HepG2 (cell line): ENCODE results near the gene MPST. TPM values are rescaled to one million over a fixed set of nuclear protein-coding genes. Genes with fewer than 3 reads are reported as not detected.

ENCODE experiments used
- ATAC-seq: fragments of 200-7000 bp; cut with Tn5 transposase; 3 replicates; pipeline ENCODE4 v1.9.1; 2020; ENCODE audit warnings: mild to moderate bottlenecking, moderate library complexity
- Bru-seq: library from RNA; stranded (reverse); fragments of 400-500 nt; gene quantifications from one replicate; lab custom pipeline; 2021; lab: Mats Ljungman, UMichigan
- BruChase-seq, 2 experiments: library from RNA; stranded (reverse); fragments of 400-500 nt; gene quantifications; one replicate each; lab custom pipeline; 2021; lab: Mats Ljungman, UMichigan
- BruUV-seq: library from RNA; stranded (reverse); fragments of 400-500 nt; replicated peaks from 2 replicates; lab custom pipeline; 2021; lab: Mats Ljungman, UMichigan
- CTCF ChIA-PET: fragments of 300-600 bp; formaldehyde crosslinking; extraction: SDS; loops from one replicate; lab custom pipeline; 2021; ENCODE audit warnings: low total read pairs, inconsistent platforms, low intra/inter-chr PET ratio; lab: Yijun Ruan, JAX
- POLR2A ChIA-PET: fragments of 350-600 bp; sonication (Branson Sonifier 250); formaldehyde crosslinking; loops from one replicate; lab custom pipeline; 2020; ENCODE audit warnings: antibody characterized with exemption, inconsistent platforms; lab: Yijun Ruan, JAX
- DNase-seq: peaks from one replicate; pipeline ENCODE4 v3.0.0-alpha.2; 2015; ENCODE audit warnings: low spot score
- FAIRE-seq: peaks from 3 replicates; lab custom pipeline; 2011; peaks lifted over from hg19 to GRCh38; lab: Jason Lieb, UNC
- H2AFZ ChIP-seq: one replicate; pipeline ENCODE4 v1.6.1; 2011; ENCODE audit warnings: low read length, inconsistent platforms
- H3K27ac ChIP-seq: fragments of 300-600 bp; 3 replicates; pipeline ENCODE4 v1.8.0; 2011; ENCODE audit warnings: mixed run types, mild to moderate bottlenecking, mixed read lengths, low read length, inconsistent platforms; ENCODE audit not compliant: insufficient read depth; ENCODE audit errors: extremely low read length
- H3K27me3 ChIP-seq, 2 experiments: fragments of 200-600 bp in 1 of 2; 2 replicates in 1 of 2; 3 replicates in 1 of 2; pipeline versions ENCODE4 v1.6.0 to v1.8.0; 2011; ENCODE audit warnings: low read length in 2 of 2, mild to moderate bottlenecking in 2 of 2, moderate library complexity in 2 of 2, inconsistent platforms in 1 of 2; ENCODE audit not compliant: insufficient read depth in 2 of 2, control insufficient read depth in 1 of 2
- H3K36me3 ChIP-seq, 2 experiments: fragments of 200-600 bp in 1 of 2; replicated peaks in 1 of 2; 2 replicates in 1 of 2; 3 replicates in 1 of 2; pipeline versions ENCODE4 v1.5.1 to v1.8.0; 2011; ENCODE audit warnings: low read length in 2 of 2, inconsistent platforms in 1 of 2; ENCODE audit not compliant: insufficient read depth in 2 of 2, control insufficient read depth in 1 of 2
- H3K4me1 ChIP-seq: 2 replicates; pipeline ENCODE4 v1.5.1; 2012; ENCODE audit warnings: low read length, inconsistent platforms; ENCODE audit not compliant: insufficient read depth
- H3K4me2 ChIP-seq: 2 replicates; pipeline ENCODE4 v1.6.0; 2011; ENCODE audit warnings: low read depth, low read length, inconsistent platforms
- H3K4me3 ChIP-seq, 3 experiments: fragments of 200-600 bp in 1 of 3; sonication (generic), shearing (Covaris generic) in 1 of 3; replicated peaks in 1 of 3; 2 replicates each; pipeline ENCODE4 v1.5.1; 2011 to 2016; ENCODE audit warnings: low read length in 3 of 3, inconsistent platforms in 2 of 3, low read depth in 2 of 3, mild to moderate bottlenecking in 2 of 3, control low read depth in 1 of 3, mixed read lengths in 1 of 3; ENCODE audit not compliant: insufficient read depth in 1 of 3
- H3K79me2 ChIP-seq: one replicate; pipeline ENCODE4 v1.6.1; 2011; ENCODE audit warnings: low read length, inconsistent platforms; ENCODE audit not compliant: insufficient read depth
- H3K9ac ChIP-seq: 2 replicates; pipeline ENCODE4 v1.6.0; 2011; ENCODE audit warnings: mild to moderate bottlenecking, low read depth, low read length, inconsistent platforms; ENCODE audit not compliant: insufficient read depth
- H3K9me3 ChIP-seq: 2 replicates; pipeline ENCODE4 v1.5.1; 2012; ENCODE audit warnings: mild to moderate bottlenecking, low read length
- H4K20me1 ChIP-seq: 2 replicates; pipeline ENCODE4 v1.6.0; 2011; ENCODE audit warnings: inconsistent platforms, mild to moderate bottlenecking, low read length, moderate library complexity; ENCODE audit not compliant: insufficient read depth
- PHF20 ChIP-seq: sonication (generic); formaldehyde crosslinking; IDR thresholded peaks from 2 replicates; pipeline ENCODE4 v1.5.0; 2020; ENCODE audit warnings: mild to moderate bottlenecking, missing genetic modification reagents
- TBX2 ChIP-seq: sonication (generic); formaldehyde crosslinking; IDR thresholded peaks from 2 replicates; pipeline ENCODE4 v1.5.0; 2020; ENCODE audit warnings: missing genetic modification reagents, mild to moderate bottlenecking, borderline replicate concordance
- WGBS: methylation state at CpG from one replicate; pipeline ENCODE4 v1.1.6; 2017; ENCODE audit warnings: low lambda C conversion rate; 5-methylcytosine and 5-hydroxymethylcytosine counted together
- in situ Hi-C: cut with HindIII; loops from 2 replicates; pipeline ENCODE4 v1.10.0; 2017; ENCODE audit warnings: low pct_unique_long_range_greater_than_20kb; ENCODE audit not compliant: extremely low pct_ligation_motif_present
- intact Hi-C: fragments of 100-400 bp; cut with micrococcal nuclease; formaldehyde crosslinking; loops from one replicate; pipeline ENCODE4 v1.10.0; 2022; ENCODE audit not compliant: unreplicated experiment
- long read RNA-seq, 2 experiments: library from RNA in 1 of 2; library from polyadenylated mRNA in 1 of 2; stranded (forward) in 1 of 2; unstranded in 1 of 2; transcript quantifications; one replicate each; pipeline ENCODE4 v2.0.0, GENCODE V29; 2019 to 2022
- polyA minus RNA-seq, 3 experiments: library from RNA; depleted of rRNA, polyadenylated mRNA; stranded (reverse); fragments of >200 nt; gene quantifications; 2 replicates each; pipeline ENCODE4 v1.2.3, GENCODE V29; 2011; ENCODE audit warnings: low replicate concordance in 1 of 3
- polyA plus RNA-seq, 8 experiments: library from polyadenylated mRNA; depleted of rRNA in 3 of 8; stranded (reverse) in 7 of 8; unstranded in 1 of 8; fragments of >200 nt; fragmentation: Illumina TruSeq in 4 of 8; extraction: Trizol in 4 of 8; gene quantifications; 2 replicates each; pipeline versions ENCODE4 v1.2.1 to v1.2.3, GENCODE V29; 2011 to 2016; ENCODE audit warnings: low read depth in 4 of 8, missing spikeins in 1 of 8, mixed read lengths in 1 of 8; ENCODE audit not compliant: insufficient read depth in 1 of 8
- total RNA-seq, 5 experiments: library from RNA; depleted of rRNA; stranded (reverse); fragments of >200 nt; fragmentation: Illumina TruSeq; extraction: Trizol; gene quantifications; 2 replicates each; pipeline ENCODE4 v1.2.3, GENCODE V29; 2016; ENCODE audit warnings: low read depth in 1 of 5
- TF ChIP-seq, protein P1 (sequence below): IDR thresholded peaks from 2 replicates; pipeline ENCODE4 v1.6.1; 2016; ENCODE audit warnings: control low read depth
- TF ChIP-seq, protein P2 (sequence below): sonication (generic); formaldehyde crosslinking; IDR thresholded peaks from 2 replicates; pipeline ENCODE4 v1.5.1; 2020; ENCODE audit warnings: missing genetic modification reagents, mild to moderate bottlenecking, borderline replicate concordance
- TF ChIP-seq, protein P3 (sequence below): sonication (generic); formaldehyde crosslinking; conservative IDR thresholded peaks from 2 replicates; pipeline ENCODE4 v1.8.0; 2022; ENCODE audit warnings: mild to moderate bottlenecking, moderate library complexity, missing genetic modification reagents

Gene MPST
- total RNA-seq (2016; rRNA removed; fragmentation: Illumina TruSeq; extraction: Trizol) (94.8 and 133 TPM in 2 replicates), polyA plus RNA-seq (2011; rRNA removed) (141 and 191 TPM in 2 replicates), polyA minus RNA-seq (2011; rRNA and poly(A)+ RNA removed; ENCODE audit: low replicate concordance) (17.7 and 144 TPM in 2 replicates), Bru-seq, nascent RNA (percentile 91 among the genes with signal in this experiment), BruChase-seq, experiment 1, labeled RNA remaining after a 6-hour chase (percentile 92 among the genes with signal in this experiment), BruChase-seq, experiment 2, labeled RNA remaining after a 2-hour chase (percentile 91 among the genes with signal in this experiment)
- 214 and 241 TPM in 2 replicates for total RNA-seq (2016; cell fraction: cytosol; rRNA removed; fragmentation: Illumina TruSeq; extraction: Trizol; ENCODE audit: low read depth)
- 83.9 and 129 TPM in 2 replicates for total RNA-seq (2016; cell fraction: insoluble cytoplasmic fraction; rRNA removed; fragmentation: Illumina TruSeq; extraction: Trizol)
- 236 and 281 TPM in 2 replicates for total RNA-seq (2016; cell fraction: membrane; rRNA removed; fragmentation: Illumina TruSeq; extraction: Trizol)
- 43.0 and 55.9 TPM in 2 replicates for total RNA-seq (2016; cell fraction: nucleus; rRNA removed; fragmentation: Illumina TruSeq; extraction: Trizol)
- polyA plus RNA-seq (2011; cell fraction: cytosol; rRNA removed) = 159 and 302 TPM in 2 replicates
- 297 and 319 TPM in 2 replicates for polyA plus RNA-seq (2011; cell fraction: nucleus; rRNA removed)
- 112 and 147 TPM in 2 replicates for polyA plus RNA-seq (2012)
- polyA plus RNA-seq (2016; cell fraction: cytosol; fragmentation: Illumina TruSeq; extraction: Trizol; ENCODE audit: low read depth) = 221 and 245 TPM in 2 replicates
- 107 and 116 TPM in 2 replicates for polyA plus RNA-seq (2016; cell fraction: insoluble cytoplasmic fraction; fragmentation: Illumina TruSeq; extraction: Trizol; ENCODE audit: low read depth)
- polyA plus RNA-seq (2016; cell fraction: membrane; fragmentation: Illumina TruSeq; extraction: Trizol; ENCODE audit: low read depth) = 209 and 227 TPM in 2 replicates
- polyA plus RNA-seq (2016; cell fraction: nucleus; fragmentation: Illumina TruSeq; extraction: Trizol; ENCODE audit: insufficient read depth, low read depth) = 107 and 117 TPM in 2 replicates
- 94.1 and 104 TPM in 2 replicates for polyA minus RNA-seq (2011; cell fraction: cytosol; rRNA and poly(A)+ RNA removed)
- 39.0 and 46.2 TPM in 2 replicates for polyA minus RNA-seq (2011; cell fraction: nucleus; rRNA and poly(A)+ RNA removed)
- long read RNA-seq, experiment 1, transcript MPST-203 (3 exons, 1,345 nt) = minor isoform, 108 of 421 reads
- long read RNA-seq, experiment 1, transcript MPST-201 (4 exons, 1,504 nt) = minor isoform, 11 of 421 reads
- long read RNA-seq, experiment 1, transcript MPST-206 (3 exons, 1,331 nt) = major isoform, 190 of 421 reads
- long read RNA-seq, experiment 1, partial matches to known transcripts = 94 of 421 reads
- long read RNA-seq, experiment 1, other reads (novel, unspliced or antisense) = 13 of 421 reads
- long read RNA-seq, experiment 2, full-length matches to known transcripts = 362 of 679 reads
- long read RNA-seq, experiment 2, partial matches to known transcripts = 244 of 679 reads
- long read RNA-seq, experiment 2, other reads (novel, unspliced or antisense) = 73 of 679 reads

DNA sequence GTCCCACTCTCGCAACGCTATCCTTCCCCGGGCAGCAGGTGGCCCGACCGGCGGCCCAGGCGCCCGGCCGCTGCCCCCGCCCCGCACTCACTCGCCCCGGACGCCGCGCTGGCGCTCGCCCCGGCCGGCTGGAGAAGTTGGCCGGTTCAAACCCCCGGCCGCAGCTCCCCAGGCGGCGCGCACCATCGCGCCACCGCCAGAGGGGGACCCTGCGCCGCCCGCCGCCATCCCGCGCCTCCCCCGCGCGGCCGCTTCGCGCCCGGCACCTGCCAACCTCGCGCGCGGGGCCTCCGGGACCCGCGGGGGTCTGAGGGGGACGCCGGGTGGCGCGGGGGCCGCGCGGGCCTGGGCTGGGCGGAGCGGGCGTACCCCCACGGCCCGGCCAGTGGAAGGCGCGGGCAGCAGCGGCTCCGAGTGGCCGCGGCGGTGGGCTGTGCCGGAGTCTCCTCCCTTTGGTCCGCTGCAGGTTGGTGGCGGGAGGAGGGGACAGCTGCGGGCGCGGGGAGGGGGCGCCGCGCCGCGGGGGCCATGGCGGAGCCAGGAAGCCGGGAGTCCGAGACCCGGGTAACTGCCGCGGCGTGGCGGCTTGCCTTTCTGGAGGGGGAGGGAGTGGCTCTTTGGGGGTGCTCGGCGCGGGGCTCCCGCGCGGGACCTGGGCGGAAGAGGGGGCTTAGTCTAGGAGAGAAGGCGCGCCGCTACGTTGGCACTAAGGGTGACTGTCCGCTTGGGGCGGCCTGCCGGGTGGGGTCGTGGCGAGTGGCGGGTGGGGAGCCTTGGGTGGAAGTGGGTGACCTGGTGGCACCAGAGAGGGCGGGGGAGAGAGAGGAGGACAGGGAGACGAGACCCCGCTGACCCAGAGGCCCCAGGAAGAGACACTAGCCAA, at the start of gene MPST, which contains the start of gene TST:
Gene MPST, plus strand, starts transcription at position 434 of the 883 bp plus-strand sequence. Its CDS starts 95 bp downstream, at position 529.
Gene TST, minus strand, starts transcription at position 139 of the 883 bp plus-strand sequence. CDS start 715 bp downstream, outside the sequence.
- Histone ChIP-seq H4K20me1 (peaks cover 25% of the 10 kb centered on the region), H3K27ac (peak within 1 kb of the TSS; percentile 88), H3K36me3 (peaks cover 5 to 17% of the 10 kb centered on the region in 2 experiments), H3K9me3 (no peaks in the 10 kb centered on the region), H3K79me2 (peaks cover 66% of the 10 kb centered on the region), H2AFZ (no peak within 1 kb of the TSS), H3K4me2 (peak within 1 kb of the TSS; percentile 91), H3K4me1 (peaks cover 79% of the 10 kb centered on the region), H3K4me3 (peak within 1 kb of the TSS; percentile 86 to 94 (median 92)), H3K9ac (peak within 1 kb of the TSS; percentile 95), H3K27me3 (no peaks in the 10 kb centered on the region; a peak in 1 of 5 replicates)
- ATAC-seq = peak; percentile 74
- in situ Hi-C loops (no loop called here), intact Hi-C loops (loop anchor here (5.0 kb wide), 1 partner anchor 32 kb away; no protein-coding TSS in a partner anchor)
- BruUV-seq = no TSS peak
- CTCF ChIA-PET = interaction anchor here (0.8 to 1.8 kb wide), 2 partner anchors 15 to 25 kb away, joined by 3 to 7 read pairs; no protein-coding TSS in a partner anchor
- WGBS = 5% methylated on average over 4 of the region's 107 CpGs
- POLR2A ChIA-PET = interaction anchor here (0.8 to 11.6 kb wide), 10 partner anchors 9 to 180 kb away, joined by 3 to 383 read pairs (median 4); partner anchors contain the start of gene KCTD17
- no peak for FAIRE-seq
- peak; percentile 62 for DNase-seq
- TF ChIP-seq TBX2 (CRISPR knock-in tag) (0 out of 2 replicates have a peak, but pooled peaks have one; percentile 33), PHF20 (CRISPR knock-in tag) (no peak)
- TF ChIP-seq, protein P1, sequence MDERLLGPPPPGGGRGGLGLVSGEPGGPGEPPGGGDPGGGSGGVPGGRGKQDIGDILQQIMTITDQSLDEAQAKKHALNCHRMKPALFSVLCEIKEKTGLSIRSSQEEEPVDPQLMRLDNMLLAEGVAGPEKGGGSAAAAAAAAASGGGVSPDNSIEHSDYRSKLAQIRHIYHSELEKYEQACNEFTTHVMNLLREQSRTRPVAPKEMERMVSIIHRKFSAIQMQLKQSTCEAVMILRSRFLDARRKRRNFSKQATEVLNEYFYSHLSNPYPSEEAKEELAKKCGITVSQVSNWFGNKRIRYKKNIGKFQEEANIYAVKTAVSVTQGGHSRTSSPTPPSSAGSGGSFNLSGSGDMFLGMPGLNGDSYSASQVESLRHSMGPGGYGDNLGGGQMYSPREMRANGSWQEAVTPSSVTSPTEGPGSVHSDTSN = no peak
- TF ChIP-seq, protein P2, sequence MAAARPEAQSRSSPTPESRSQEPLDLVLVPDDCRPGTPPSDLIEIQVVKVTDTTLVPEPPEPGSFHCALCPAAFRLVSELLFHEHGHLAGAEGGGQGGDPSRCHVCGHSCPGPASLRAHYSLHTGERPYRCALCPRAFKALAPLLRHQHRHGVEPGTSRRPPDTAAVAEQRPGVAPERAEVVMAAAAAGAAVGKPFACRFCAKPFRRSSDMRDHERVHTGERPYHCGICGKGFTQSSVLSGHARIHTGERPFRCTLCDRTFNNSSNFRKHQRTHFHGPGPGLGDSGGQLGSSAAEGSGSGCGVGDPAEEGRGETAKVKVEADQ (CRISPR knock-in tag) = no peak; the same call in 1 of the 2 replicates
- TF ChIP-seq, protein P3, sequence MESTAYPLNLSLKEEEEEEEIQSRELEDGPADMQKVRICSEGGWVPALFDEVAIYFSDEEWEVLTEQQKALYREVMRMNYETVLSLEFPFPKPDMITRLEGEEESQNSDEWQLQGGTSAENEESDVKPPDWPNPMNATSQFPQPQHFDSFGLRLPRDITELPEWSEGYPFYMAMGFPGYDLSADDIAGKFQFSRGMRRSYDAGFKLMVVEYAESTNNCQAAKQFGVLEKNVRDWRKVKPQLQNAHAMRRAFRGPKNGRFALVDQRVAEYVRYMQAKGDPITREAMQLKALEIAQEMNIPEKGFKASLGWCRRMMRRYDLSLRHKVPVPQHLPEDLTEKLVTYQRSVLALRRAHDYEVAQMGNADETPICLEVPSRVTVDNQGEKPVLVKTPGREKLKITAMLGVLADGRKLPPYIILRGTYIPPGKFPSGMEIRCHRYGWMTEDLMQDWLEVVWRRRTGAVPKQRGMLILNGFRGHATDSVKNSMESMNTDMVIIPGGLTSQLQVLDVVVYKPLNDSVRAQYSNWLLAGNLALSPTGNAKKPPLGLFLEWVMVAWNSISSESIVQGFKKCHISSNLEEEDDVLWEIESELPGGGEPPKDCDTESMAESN (CRISPR knock-in tag) = no peak
